MCF 10A (cell line): ENCODE results near the gene ALDH1A2. TPM values are rescaled to one million over a fixed set of nuclear protein-coding genes. Genes with fewer than 3 reads are reported as not detected.

ENCODE experiments used
- BruUV-seq: library from RNA; stranded (reverse); fragments of 400-500 nt; replicated peaks from 2 replicates; lab custom pipeline; 2021; lab: Mats Ljungman, UMichigan
- CTCF ChIA-PET: fragments of 300-600 bp; sonication (Branson Sonifier 250); formaldehyde crosslinking; extraction: SDS; loops from one replicate; lab custom pipeline; 2021; ENCODE audit warnings: antibody characterized with exemption, inconsistent platforms; lab: Yijun Ruan, JAX
- POLR2A ChIA-PET: fragments of 300-600, 350-650 bp; sonication (Branson Sonifier 250); formaldehyde crosslinking; extraction: SDS; loops from one replicate; lab custom pipeline; 2020; ENCODE audit warnings: antibody characterized with exemption, inconsistent platforms; lab: Yijun Ruan, JAX
- DNase-seq: peaks from one replicate; pipeline ENCODE4 v3.0.0-alpha.2; 2018; ENCODE audit not compliant: unreplicated experiment
- H3K27ac Mint-ChIP-seq: one replicate; pipeline ENCODE4 v1.8.0; 2022; ENCODE audit warnings: mild to moderate bottlenecking, low read depth, mixed read lengths; ENCODE audit not compliant: unreplicated experiment
- H3K27me3 Mint-ChIP-seq: one replicate; pipeline ENCODE4 v1.8.0; 2022; ENCODE audit warnings: mixed read lengths; ENCODE audit not compliant: insufficient read depth, unreplicated experiment
- H3K36me3 Mint-ChIP-seq: one replicate; pipeline ENCODE4 v1.8.0; 2022; ENCODE audit warnings: mild to moderate bottlenecking, moderate library complexity, mixed read lengths; ENCODE audit not compliant: insufficient read depth, unreplicated experiment
- H3K4me1 Mint-ChIP-seq: one replicate; pipeline ENCODE4 v1.8.0; 2022; ENCODE audit warnings: mixed read lengths; ENCODE audit not compliant: insufficient read depth, unreplicated experiment
- H3K4me3 Mint-ChIP-seq: one replicate; pipeline ENCODE4 v1.8.0; 2022; ENCODE audit warnings: mild to moderate bottlenecking, moderate library complexity, mixed read lengths; ENCODE audit not compliant: unreplicated experiment
- H3K9me3 Mint-ChIP-seq: one replicate; pipeline ENCODE4 v1.8.0; 2022; ENCODE audit warnings: mixed read lengths; ENCODE audit not compliant: unreplicated experiment
- intact Hi-C: fragments of 100-400 bp; cut with micrococcal nuclease; formaldehyde crosslinking; loops from 2 replicates; pipeline ENCODE4 v1.14.1; 2022
- total RNA-seq: library from RNA; stranded (reverse); gene quantifications from 2 replicates; pipeline ENCODE4 v1.2.3, GENCODE V29; 2022
- TF ChIP-seq, protein P1 (sequence below): fragments of 200-600 bp; IDR thresholded peaks from one replicate; pipeline ENCODE4 v1.8.0; 2022; ENCODE audit warnings: antibody characterized with exemption, mild to moderate bottlenecking; ENCODE audit not compliant: unreplicated experiment

ALDH1A2 gene
- total RNA-seq, 1 experiment from 2014 or later: 1.2 TPM

DNA sequence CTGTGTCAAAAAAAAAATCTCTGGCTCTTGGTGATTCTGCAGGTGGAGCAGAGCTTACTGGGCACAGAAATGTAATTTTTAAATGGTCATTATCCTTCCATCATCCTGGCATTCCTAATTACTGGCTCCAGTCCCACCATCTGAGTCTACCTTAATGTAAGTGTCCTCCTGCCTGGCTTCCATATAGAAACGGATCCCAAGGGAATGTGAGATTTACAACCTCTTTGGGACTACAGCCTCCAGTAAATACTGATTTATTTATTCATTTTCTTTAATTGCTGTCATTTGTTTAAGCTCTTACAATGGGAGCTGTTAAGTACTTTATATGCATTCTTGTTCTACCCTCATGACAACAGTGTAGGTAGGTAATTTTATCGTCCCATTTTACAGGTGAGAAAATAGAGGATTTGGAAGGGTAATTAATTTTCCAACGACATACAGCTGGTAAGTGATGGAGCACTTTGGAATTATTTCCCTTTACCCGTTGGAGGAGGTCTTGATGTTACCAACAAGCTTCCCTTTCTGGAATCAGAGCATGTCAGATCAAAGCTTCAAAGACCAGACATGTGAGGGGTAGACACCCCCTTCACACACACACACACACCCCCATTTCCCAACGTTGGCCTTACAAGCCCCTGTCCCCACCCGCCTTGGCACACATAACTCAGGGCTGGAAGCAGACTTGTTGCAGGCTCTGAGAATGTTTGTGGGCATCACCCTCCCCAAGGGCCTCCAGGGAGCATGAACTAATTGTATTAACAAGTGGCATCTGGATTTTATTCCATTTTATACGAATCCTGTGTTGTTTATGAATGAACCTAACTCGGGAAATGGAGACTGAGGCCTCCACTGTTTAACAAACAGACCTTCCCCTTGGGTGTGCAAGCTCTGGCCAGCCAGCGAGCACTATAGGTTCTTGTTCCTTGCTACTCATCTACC lies 116.9 kb downstream of the ALDH1A2 start:
- no TSS peak for BruUV-seq
- Mint-ChIP-seq H3K9me3 (no peaks in the 10 kb centered on the region), H3K27me3 (no peaks in the 10 kb centered on the region), H3K4me1 (peaks cover 12% of the 10 kb centered on the region), H3K36me3 (no peaks in the 10 kb centered on the region), H3K27ac (no peak overlapping the region), H3K4me3 (no peak overlapping the region)
- intact Hi-C loops: no loop called here
- ChIA-PET POLR2A (no interaction called here), CTCF (interaction anchor here (0.7 to 1.3 kb wide), 2 partner anchors 9 to 121 kb away, joined by 3 read pairs; no protein-coding TSS in a partner anchor)
- TF ChIP-seq, protein P1, sequence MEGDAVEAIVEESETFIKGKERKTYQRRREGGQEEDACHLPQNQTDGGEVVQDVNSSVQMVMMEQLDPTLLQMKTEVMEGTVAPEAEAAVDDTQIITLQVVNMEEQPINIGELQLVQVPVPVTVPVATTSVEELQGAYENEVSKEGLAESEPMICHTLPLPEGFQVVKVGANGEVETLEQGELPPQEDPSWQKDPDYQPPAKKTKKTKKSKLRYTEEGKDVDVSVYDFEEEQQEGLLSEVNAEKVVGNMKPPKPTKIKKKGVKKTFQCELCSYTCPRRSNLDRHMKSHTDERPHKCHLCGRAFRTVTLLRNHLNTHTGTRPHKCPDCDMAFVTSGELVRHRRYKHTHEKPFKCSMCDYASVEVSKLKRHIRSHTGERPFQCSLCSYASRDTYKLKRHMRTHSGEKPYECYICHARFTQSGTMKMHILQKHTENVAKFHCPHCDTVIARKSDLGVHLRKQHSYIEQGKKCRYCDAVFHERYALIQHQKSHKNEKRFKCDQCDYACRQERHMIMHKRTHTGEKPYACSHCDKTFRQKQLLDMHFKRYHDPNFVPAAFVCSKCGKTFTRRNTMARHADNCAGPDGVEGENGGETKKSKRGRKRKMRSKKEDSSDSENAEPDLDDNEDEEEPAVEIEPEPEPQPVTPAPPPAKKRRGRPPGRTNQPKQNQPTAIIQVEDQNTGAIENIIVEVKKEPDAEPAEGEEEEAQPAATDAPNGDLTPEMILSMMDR: no peak
- no peak for DNase-seq

DNA sequence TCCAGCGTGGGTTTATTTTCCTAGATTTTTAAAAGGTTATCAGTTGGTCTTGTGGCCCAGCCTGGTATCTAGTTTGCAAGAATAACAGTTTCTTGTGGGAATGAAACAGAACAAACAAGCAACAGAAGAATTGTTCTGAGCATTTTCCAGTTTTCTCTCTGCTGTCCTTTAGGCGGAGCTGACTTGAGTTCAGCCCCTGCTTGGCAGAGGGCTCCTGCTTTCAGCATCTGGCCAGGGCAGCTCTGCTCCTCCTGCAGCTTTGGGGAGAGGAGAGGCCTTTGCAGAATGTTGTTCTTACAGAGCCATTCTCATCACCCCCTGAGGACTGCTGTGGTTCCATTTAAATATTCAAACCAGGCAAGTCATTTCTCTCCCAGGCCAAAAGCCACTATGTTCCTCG lies 117.7 kb downstream of the ALDH1A2 start:
- no peak overlapping the region for H3K4me3 Mint-ChIP-seq
- ChIA-PET POLR2A (no interaction called here), CTCF (interaction anchor here (0.7 to 1.3 kb wide), 3 partner anchors 10 to 122 kb away, joined by 3 read pairs; no protein-coding TSS in a partner anchor)
- no peak overlapping the region for H3K27ac Mint-ChIP-seq
- no peak for DNase-seq
- no TSS peak for BruUV-seq
- intact Hi-C loops: no loop called here
- H3K9me3 Mint-ChIP-seq: no peaks in the 10 kb centered on the region
- H3K36me3 Mint-ChIP-seq: no peaks in the 10 kb centered on the region
- TF ChIP-seq, protein P1: no peak
- H3K27me3 Mint-ChIP-seq: no peaks in the 10 kb centered on the region
- H3K4me1 Mint-ChIP-seq: peaks cover 12% of the 10 kb centered on the region

DNA sequence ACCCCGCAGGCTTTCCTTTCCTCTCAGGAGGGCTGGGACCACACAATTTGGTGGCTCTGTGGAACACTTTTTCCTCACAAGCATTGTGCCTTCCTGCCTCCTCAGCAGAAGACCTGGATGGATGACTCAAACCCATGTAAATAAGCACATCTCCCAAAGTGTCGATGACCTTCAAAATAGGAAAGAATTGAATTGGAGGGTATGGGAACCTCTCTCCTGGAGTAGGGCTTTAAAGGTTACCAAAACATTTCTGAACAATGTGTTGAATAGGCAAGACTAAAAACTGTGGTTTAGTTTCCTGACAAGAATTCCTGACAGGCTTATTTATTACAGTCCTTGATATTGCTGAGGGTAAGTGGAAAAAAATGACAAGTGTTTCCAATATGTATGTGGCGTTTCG lies 118.2 kb downstream of the ALDH1A2 start:
- POLR2A ChIA-PET: no interaction called here
- CTCF ChIA-PET: interaction anchor here (1.3 kb wide), 1 partner anchor 15 kb away, joined by 3 read pairs; no protein-coding TSS in a partner anchor
- intact Hi-C loops: no loop called here
- Mint-ChIP-seq H3K4me1 (peaks cover 12% of the 10 kb centered on the region), H3K9me3 (no peaks in the 10 kb centered on the region), H3K4me3 (no peak overlapping the region), H3K27me3 (no peaks in the 10 kb centered on the region), H3K36me3 (no peaks in the 10 kb centered on the region), H3K27ac (no peak overlapping the region)
- DNase-seq: no peak
- no TSS peak for BruUV-seq
- TF ChIP-seq, protein P1: no peak

DNA sequence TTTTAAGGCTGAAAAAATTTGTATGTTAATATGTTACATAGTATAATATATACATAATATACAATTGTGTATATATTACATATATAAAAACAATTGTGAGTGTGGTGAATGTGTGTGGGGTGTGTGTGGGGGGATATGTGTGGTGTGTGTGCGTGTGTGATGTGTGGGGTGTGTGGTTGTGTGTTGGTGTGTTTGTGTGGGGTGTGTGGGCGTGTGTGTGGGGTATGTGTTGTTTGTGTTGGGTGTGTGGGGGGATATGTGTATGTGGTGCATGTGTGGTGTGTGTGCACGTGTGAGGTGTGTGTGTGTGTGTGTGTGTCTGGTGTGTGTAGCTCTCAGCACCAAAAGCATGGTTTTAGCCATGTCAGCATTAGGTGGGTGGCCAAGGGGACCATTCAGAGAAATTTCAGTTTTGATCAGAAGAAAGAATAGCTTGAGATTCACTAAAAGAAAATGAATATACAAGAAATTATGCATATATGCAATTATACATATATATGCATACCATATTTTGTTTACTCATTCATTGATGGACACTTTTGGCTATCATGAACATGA lies 118.9 kb downstream of the ALDH1A2 start:
- Mint-ChIP-seq H3K4me1 (peaks cover 7% of the 10 kb centered on the region), H3K4me3 (no peak overlapping the region), H3K36me3 (no peaks in the 10 kb centered on the region), H3K27ac (no peak overlapping the region), H3K9me3 (no peaks in the 10 kb centered on the region), H3K27me3 (no peaks in the 10 kb centered on the region)
- TF ChIP-seq, protein P1: no peak
- no peak for DNase-seq
- ChIA-PET POLR2A (no interaction called here), CTCF (interaction anchor here (1.3 kb wide), 1 partner anchor 16 kb away, joined by 3 read pairs; no protein-coding TSS in a partner anchor)
- BruUV-seq: no TSS peak
- intact Hi-C loops: no loop called here
